GM18867 (cell line): ENCODE measurements around the gene TBCD.

Experiments
- ATAC-seq: cut with Tn5 transposase; IDR thresholded peaks from one replicate; pipeline ENCODE4 v1.9.1; 2021; ENCODE audit warnings: mild to moderate bottlenecking, moderate library complexity; ENCODE audit not compliant: unreplicated experiment

Gene TBCD

DNA sequence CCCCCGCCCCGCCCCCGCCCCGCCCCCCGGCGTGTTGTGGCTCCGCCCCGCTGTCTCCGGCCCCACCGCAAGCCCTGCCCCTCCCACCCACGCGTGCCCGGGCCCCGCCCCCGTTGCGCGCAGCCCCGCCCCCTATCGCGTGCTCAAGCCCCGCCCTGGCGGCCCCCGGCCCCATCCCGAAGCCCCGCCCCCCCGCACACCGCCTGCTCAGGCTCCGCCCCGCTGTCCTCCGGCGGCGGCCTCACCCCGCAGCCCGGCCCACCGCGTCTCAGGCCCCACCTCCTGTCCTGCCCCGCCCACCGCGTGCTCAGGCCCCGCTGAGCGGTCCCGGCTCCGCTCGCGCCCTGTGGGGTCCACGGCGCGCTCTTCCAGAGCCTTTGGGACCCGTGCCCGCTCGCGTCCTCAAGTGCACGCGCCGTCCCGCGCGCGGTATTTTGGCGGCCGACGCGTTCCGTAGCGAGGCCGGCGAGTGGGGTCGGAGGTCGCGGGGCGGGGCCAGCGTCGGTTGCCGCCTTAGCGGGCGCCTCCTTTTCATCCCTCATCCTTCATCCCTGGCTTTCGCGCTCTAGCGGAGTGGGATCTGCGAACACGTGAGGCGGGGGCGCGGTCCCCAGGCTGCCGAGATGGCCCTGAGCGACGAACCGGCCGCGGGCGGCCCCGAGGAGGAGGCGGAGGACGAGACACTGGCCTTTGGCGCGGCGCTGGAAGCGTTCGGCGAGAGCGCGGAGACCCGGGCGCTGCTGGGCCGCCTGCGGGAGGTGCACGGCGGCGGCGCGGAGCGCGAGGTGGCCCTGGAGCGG is at the start of gene TBCD:
TBCD (plus strand) TSS at position 495 of the 800 bp plus-strand sequence; CDS start at position 624, 129 bp downstream.
- ATAC-seq, result peak; percentile 78

DNA sequence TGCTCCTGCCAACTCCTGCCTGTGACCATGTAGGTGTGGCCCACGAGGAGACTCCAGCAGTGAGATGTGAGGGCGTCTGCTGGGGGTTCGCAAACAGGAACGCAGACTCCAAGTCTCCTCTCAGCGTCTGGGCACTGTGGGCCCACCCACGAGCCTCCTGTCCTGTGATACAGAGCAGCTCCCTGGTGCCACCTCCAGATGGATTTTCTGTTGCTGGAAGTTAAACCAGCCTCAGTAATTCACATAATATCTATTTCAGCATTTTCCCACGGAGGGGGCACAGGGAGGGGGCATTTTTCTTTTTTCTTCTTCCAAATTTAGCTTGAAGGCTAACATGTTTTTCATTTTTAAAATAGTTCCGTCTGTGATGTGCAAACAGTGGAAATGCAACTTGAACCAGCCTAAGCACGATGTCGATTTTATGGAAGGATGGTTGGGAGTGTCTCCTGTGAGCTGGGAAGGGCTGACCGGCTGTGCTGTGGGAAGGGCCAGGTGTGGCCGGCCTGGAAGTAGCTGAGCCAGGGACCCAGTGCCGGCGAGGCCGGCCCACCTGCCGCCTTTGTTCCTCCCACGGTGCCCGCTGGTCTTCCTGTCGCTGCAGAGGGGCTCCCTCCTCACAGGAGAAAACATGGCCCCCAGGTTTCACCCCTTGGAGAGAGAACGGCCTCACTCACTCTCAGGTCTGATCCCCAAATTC is 49.5 kb upstream of the TBCD start:
- no peak for ATAC-seq

DNA sequence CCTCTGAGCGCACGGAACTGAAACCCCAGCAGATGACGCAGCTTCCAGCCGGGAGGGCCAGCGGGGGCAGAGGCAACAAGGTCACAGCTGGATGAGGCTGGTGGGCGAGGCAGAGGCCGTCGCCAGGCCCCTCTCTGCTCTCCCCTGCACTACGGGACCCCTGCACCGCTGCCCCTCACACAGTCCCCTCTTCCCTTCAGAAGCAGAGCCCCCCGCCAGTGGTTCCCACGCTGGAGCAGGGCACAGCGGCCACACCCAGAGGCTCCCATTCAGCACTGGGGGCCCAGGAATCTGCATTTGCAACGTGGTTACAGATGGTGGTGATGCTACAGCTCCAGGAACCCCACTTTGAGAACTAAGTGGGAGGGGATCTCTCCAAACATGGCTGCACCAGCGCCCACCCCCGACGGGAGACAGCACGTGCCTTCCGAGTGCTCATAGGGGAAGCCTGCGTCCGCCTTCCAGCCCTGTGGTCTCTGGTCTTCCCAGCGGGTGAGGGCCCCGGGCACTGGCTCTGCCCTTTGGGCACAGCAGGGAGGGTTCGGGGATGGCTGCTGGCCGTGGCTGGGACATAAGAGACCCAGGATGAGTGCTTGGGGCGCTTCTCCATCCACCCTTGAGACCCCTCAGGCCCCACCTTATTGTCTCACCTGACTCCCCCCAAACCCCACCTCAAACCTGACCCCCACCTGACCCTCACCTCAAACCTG is 48.7 kb upstream of the TBCD start:
- no peak for ATAC-seq

DNA sequence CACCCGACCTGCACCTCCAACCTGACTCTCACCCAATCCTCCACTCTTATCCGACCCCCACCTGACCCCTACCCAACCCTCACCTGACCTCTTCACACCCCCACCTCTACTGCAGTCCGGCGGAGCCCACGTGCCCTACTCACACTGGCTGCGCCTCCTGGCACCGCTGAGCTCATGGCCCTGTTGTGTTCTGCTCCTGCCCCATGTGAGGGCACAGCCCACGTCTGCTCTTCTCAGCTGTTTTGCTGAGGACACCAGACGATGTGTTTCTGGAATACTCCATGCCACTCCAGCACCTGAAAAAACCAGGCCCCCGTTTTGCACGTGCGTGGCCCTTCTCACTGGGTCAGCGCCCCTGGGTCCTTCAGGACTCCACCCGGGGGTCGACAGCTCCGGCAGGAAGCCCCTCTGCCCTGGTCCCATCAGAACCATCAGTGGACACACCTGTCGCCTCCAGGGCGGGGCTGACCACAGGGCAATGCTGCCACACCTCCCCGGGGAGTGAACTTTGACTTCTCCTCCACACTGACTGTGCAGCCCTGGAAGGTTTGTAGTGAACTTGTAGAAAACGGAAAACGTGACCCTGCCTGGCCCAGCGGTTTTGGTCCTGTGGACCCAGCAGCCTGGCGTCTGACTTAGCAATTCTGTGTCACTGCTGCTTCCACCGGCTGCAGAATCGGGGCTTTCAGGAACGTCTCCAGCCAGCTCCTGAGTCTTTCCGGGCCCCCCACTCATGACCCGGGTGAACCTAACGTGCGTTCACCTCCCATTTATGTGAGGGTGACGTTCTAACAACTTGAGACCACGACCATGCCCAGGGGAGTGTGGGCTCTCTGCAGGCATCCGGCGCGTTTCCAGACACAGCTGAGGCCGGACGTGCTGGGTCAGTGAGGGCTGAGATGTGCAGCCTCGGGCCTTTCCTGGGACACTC is 47.7 kb upstream of the TBCD start:
- ATAC-seq, result no peak

DNA sequence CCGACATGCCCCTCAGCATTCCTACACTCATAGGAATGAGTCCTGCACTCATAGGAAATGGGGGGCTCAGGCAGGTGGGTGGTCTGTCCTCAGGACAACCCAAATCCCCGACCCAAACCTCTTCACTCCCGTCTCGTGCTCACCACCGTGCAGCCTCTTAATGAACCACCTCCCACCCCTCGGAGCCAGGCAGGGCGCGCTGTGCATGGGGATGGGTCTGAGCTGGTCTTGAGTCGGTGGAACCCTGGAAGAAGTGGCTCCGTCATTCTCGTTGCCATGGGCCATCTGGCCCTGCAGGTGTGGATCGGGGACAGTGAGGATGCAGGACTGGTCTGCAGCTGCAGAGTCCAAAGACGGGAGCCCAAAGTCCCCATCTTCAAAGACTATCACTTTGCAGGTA is 47.0 kb upstream of the TBCD start:
- no peak for ATAC-seq

DNA sequence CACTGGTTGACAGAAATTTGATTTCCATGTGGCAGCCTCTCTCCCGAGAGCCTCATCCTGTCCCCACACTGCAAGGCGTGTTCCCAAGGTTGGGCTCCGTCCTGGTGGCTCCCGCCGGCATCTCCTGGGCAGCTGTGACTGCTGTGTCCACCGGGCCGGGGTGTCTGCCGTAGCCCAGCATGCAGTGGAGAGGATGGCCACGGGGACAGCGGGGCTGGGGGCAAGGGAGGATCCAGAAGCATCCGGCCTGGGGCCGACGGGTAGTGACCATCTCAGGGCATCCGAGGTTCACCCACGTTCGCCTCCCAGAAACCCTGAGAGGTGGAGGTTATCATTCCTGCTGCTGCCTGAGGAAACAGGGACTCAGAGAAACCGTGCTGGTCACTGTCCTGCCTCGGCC is 46.1 kb upstream of the TBCD start:
- no peak for ATAC-seq

DNA sequence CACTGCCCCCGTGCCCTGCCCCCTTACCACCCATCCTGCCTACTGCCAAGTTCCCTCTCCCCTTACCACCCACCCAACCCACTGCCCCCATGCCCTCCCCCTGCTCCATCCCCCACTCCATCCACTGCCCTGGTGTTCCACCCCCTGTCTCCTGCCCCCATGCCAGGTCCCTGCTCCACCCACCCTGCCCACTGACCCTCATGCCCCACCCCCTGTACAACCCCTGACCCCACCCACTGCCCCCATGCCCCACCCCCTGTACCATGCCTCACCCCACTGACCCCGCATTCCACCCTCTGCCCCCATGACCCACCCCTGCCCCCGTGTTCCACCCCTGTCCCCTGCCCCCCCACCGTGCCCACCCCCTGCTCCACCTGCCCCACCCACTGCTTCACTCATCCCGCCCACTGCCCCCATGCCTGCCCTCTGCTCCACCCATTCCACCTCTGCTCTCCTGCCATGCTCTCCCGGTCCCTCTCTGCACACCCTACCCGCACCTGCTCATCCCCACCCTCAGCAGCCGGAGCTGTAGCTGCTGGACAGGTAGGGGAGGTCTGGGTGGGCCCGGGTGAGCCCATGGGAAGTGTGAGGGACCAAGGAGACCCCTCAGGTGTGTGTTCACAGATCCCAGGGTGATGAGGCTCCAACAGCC is 42.7 kb upstream of the TBCD start:
- no peak for ATAC-seq

DNA sequence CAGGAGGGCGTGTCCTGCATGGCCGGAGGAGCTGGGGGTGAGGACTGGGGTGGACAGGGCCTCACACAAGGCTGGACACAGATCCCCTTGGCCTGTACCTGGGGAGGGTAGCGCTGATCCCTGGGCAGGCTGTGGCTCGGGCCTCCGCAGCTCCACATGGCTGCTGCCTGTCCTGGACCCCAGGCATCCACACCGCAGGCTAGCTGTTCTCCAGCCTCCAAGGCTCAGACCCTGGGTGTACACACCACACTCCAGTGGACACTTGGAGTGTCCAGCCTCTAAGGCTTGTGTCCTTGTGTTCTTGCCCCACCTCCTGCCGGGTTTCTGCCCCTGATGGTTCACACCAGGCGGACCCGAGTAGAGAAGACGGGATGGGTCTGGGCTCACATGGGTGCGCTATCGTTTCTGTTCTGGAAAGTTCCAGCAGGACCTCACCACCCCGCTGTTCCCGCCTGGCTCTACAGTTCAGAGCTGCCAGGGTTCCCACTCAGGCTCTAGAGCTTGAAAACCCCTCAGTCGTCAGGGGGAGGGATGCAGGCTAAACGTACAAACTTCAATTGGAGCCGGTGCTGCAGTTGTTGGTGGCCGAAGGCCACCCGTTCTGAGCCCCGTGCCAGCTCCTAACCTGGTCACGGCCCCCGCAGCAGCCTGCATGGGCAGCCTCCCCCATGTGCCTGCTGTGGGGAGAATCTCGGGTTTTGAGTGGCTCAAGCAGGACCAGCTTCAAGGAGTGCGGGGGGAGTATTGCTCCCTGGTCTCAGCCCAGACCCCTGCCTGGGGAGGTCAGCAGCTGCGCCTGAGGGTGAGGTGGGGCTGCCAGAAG is 42.0 kb upstream of the TBCD start:
- no peak for ATAC-seq

DNA sequence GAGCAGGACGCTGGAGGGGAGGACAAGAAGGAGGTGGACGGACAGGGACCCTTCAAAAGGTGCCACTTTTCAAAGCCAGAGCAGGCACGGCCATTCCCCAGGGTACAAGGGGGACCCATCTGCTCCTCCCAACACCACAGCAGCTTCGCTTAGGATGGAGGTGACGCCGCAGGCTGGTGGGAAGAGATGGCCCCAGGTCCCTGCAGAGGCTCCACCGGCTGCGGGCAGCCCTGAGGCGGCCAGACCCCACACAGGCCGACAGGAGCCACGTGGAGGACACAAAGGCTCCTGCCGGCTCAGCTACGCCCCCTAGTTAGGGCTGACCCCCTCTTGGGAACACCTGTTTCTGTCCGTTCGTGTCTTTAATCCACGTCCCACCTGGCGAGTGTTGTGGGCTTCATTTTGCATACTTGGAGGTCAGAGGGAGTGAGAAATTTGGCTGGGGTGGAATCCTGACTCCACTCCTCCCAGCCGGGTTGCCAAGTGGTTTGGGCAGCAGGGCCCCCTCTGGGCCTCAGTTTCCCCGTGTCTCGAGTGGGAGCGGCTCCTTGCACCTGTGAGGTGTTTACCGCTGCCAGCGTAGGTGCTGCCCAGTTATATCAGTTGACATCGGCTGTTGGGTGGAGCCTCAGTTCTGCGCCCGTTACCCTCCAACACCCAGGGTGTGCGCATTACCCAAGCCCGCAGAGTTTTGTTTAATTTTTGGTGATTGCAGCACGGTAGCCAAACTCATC is 41.2 kb upstream of the TBCD start:
- no peak for ATAC-seq

DNA sequence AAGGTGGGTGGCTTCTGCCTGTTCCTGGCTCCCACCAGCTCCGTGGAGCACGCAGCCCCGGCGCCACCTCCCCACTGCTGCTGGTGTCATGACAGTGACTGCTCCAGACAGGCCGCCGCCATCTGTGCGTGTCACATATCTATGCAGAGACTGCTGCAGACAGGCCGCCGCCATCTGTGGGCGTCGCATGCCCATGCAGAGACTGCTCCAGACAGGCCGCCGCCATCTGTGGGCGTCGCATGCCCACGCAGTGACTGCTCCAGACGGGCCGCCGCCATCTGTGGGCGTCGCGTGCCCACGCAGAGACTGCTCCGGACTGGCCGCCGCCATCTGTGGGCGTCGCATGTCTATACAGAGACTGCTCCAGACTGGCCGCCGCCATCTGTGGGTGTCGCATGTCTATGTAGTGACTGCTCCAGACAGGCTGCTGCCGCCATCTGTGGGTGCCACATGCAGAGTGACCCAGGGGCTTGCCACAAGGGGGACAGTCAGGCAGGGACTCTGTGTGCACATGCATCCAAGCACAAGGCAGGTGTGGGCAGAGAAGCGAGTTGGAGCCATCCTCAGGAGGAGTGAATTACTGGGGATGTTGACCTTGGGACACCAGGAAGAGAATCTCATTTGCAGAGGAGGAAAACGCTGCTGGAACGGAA is 38.7 kb upstream of the TBCD start:
- ATAC-seq, result no peak

DNA sequence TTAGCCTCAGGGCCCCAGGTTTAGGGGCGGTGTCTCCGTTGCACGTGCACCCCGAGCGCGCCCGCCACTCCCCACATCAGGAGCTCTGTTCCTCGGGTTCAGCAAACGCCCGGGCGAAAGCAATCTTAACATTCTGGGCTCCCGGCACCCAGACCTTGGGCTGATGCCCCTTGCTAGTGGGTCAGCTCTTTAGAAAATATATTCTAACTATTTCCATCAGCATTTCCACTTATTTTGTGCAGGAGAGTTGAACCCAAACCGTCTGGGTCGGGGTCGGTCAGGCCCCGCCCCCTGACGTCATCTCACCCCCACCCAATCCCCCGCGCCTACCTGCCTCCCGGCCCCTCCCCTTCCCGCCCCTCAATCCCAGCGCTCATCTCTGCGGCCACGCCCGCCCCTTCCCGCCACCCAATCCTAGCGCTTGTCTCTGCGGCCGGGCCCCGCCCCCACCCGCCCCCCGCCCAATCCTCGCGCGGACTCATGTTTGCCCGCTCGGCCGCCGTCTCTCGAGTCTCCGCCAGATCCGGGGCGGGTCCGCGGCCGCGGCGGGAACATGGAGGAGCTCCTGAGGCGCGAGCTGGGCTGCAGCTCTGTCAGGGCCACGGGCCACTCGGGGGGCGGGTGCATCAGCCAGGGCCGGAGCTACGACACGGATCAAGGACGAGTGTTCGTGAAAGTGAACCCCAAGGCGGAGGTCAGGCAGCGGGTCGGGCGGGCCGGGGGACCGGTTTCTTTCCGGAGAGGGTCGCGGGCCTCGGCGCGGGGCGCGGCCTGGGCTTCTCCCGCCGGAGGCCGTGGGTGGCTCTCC is 35.5 kb upstream of the TBCD start, which contains the start of gene FN3KRP:
FN3KRP (plus strand) TSS at position 504 of the 808 bp plus-strand sequence; CDS start at position 554, 50 bp downstream.
- ATAC-seq, result peak; percentile 68

DNA sequence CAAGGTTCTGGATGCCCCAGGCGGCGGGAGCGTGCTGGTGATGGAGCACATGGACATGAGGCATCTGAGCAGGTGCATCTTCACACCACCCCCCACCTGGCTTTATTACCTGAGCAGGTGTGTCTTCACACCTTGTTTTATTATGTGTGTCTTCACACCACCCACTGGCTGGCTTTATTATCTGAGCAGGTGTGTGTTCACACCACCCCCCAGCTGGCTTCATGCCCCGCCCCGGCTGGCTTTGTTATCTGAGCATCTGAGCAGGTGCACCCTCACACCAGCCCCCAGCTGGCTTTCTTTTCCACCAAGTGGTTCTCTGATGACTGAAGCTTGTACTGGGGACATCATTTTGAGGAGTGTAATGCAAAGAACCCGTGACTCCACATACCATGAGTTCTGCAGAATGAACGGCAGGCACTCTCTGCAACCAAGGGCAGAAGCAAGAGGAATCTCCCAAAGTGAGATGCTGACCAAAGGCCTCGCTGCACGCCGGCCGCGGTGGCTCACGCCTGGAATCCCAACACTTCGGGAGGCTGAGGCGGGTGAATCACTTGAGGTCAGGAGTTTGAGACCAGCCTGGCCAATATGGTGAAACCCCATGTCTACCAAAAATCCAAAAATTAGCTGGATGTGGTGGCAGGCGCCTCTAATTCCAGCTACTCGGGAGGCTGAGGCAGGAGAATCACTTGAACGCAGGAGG is 32.7 kb upstream of the TBCD start:
- no peak for ATAC-seq

DNA sequence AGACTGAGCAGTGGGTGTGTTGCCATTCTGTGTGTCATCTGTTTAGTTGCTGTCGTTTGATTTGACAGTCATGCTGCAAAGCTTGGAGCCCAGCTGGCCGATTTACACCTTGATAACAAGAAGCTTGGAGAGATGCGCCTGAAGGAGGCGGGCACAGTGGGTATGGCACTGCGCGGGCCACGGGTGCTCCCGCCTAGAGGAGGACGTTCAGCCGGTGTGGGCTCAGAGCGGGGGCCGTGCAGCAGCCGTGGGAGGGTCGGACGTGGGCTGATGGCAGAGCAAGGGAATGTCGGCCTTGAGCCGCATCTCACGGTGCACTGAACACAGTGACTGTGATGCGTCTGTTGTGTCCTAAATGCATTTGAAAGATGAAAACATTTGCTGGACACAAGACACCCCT is 31.7 kb upstream of the TBCD start:
- ATAC-seq, result no peak

DNA sequence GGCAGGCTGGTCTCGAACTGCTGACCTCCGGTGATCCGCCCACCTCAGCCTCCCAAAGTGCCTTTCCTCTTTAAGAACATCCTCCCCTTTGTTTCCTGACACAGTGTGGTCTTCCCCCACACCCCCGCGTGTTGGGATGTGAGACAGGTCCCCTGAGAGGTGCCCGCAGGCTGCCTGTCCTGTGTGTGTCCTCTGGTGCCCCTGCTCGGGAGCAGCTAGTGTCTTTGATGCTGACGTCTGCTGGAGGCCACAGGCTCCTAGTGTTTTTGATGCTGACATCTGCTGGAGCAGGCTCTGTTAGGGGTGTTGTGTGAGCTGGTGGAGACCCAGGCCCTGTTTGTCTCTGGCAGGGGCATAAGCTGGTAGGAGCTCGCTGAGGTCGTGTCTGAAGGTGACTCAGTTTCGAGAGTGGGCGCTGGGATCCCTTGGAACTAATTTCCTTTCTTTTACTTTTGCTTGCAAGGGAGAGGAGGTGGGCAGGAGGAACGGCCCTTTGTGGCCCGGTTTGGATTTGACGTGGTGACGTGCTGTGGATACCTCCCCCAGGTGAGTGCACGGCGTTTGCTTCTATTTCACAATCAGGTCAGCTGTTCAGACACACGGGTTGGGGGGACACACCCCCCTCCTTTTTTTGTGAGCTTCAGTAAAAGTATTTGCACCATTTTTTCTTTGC is 29.4 kb upstream of the TBCD start:
- no peak for ATAC-seq

DNA sequence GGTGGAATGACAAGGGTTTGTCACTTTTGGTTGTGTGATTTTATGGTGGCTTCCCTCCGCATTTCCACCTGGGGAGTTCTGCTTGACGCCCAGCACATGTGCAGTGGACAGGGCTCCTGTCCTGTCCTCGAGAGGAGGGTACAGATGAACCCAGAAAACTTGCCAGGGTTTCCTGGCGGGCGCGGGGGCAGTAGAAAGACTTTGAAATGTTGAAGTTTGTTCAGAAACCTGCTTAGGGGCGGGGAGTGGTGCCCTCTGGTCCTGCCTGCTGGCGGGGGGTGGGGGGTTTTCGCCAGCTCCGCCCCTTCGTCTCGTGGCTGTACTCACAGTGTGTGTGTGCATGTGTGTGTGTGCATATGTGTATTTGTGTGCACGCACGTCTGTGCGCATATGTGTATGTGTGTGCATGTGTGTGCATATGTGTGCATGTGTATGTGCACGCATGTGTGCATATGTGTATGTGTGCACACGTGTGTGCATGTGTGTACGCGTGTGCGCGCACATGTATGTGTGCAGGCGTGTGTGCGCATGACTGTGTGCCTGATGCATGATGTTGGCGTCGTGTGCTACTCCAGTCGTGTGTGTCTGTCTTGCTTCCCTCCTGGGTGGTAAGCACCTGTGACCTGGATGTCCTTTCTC is 28.6 kb upstream of the TBCD start:
- no peak for ATAC-seq

DNA sequence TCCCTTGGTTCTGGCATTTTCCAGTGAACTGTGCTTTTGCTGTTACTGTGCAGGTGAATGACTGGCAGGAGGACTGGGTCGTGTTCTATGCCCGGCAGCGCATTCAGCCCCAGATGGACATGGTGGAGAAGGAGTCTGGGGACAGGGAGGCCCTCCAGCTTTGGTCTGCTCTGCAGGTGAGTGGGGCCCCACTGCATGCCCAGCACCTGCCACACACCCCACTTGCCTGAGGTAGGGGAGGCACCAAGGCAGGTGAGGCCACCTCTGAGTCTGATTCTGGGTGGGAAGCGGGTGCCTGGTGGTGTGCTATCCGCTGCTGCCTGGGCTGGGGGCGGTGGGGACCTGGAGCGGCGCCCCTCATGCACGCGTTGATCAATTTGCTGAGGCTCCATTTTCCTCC is 25.4 kb upstream of the TBCD start:
- ATAC-seq, result no peak
